Activated CD8-positive, alpha-beta memory T cell treated with anti-CD3 and anti-CD28 coated beads for 1 hour (primary cell): ENCODE results near the gene SPOCK3.

Source experiments
- DNase-seq, 2 donors: peaks; one replicate each; pipeline ENCODE4 v3.0.0-alpha.2; 2020; ENCODE audit warnings: low read depth in 1 of 2; ENCODE audit errors: extremely low read depth in 1 of 2

Gene SPOCK3

GRCh38 chr4:167177925-167178324, 56.4 kb downstream of the SPOCK3 start:
- DNase-seq: no peak

DNA sequence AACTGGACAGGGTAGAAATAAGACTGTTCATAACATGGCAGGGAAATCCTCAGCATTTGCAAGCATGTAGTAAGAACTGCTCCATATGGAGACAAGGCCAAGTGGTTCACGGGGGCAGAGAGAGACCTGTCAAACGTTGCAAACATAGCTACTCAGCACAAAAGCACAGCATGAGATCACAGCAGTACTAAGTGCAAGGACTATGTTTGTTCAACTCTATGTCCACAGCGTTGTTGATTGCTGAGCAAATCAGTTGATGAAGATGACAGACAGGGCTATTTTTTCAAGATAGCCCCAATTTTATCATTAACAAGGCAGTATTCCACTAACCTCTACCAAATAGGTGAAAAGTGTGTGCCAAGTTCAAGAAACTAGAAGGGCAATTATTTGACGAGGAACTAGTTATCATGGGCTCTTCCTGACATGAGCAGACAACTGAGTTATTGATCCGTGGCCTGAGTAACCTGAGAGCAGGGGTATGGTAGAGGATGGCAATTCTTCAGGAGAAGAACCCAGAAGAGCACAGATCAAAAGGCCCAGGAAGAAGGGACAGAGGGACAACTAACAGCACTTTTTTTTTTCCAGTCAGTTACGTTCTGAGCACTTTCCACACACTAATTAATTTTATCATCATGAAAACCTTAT, 57.4 kb downstream of the SPOCK3 start:
- no peak for DNase-seq

GRCh38 chr4:167171928-167172327, 62.4 kb downstream of the SPOCK3 start:
- DNase-seq: no peak

DNA sequence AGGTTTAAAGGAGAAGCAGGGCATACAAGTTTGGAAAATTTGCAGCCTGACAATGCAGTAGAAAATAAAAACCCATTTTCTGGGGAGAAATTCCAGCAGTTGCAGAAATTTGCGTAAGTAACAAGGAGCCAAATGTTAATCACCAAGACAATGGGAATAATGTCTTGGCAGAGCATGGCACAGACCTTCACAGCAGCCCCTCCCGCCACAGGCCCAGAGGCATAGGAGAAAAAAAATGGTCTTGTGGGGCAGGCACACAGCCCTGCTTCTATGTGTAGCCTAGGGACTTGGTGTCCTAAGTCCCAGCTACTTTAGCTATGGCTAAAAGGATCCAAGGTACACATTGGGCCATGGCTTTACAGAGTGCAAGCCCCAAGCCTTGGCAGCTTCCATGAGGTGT, 65.7 kb downstream of the SPOCK3 start:
- no peak for DNase-seq

GRCh38 chr4:167150587-167150986, 83.7 kb downstream of the SPOCK3 start:
- DNase-seq: no peak

- no peak for DNase-seq
Measured at GRCh38 chr4:167144605-167145004, 89.7 kb downstream of the SPOCK3 start.

GRCh38 chr4:167143018-167143417, 91.3 kb downstream of the SPOCK3 start:
- DNase-seq: no peak

DNA sequence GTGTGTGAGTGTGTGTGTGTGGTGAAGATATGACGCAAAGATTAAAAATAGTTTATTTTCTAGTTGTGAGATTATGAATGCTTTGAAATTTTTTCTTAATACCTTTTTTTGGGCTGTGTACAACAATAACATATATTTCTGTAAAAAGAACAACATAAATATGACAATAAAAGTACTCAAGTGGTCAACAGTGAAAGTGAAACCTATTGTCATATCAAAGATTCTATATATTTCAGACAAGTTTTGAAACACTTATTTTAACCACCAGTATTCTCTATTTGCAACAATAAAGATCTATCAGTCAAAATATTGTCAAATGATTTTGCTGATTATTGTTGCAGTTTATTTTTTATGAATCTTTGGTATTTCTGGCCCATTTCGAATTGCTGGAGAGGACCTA, 98.0 kb downstream of the SPOCK3 start:
- no peak for DNase-seq

DNA sequence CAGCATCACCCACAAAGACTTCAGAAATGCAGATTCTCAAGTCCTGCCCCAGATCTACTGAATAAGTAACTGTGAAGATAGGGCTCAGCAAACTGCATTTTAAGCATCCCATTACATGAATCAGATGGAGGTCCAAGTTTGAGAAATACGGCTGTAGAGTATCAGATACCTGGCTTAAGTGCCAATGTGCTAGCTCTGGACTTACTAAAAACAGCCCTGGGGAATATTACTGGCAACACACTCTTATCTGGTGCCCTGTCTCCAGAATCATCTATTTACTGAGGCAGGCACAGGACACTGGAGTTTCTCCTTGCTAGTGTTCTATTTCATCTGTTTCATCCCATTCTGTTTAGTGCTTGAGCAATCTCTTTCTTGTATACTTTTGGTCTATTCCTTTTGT, 105.1 kb downstream of the SPOCK3 start:
- no peak for DNase-seq

- no peak for DNase-seq
Measured at GRCh38 chr4:167119392-167119791, 114.9 kb downstream of the SPOCK3 start.

GRCh38 chr4:167117273-167117672, 117.0 kb downstream of the SPOCK3 start:
- no peak for DNase-seq

- no peak for DNase-seq
Measured at GRCh38 chr4:167114416-167114971, 119.8 kb downstream of the SPOCK3 start.

GRCh38 chr4:167111622-167112021, 122.7 kb downstream of the SPOCK3 start:
- DNase-seq: no peak

DNA sequence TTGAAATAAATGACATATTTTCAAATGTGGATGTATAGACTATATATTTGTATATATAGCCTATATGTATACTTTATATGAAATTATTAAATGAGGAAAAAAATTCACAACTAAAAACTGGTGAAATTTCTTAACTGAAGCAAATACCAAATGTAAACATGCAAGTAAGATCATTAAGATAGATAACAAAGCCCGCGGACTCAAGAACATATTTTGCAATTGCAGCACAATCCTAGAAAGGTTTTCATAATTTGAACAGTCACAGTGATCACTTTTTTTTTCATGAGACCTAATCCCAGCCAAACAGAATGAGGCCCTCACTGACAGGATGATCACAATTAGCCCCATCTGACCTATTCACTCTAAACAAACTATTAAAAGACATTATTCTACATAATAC, 123.2 kb downstream of the SPOCK3 start:
- DNase-seq: no peak

DNA sequence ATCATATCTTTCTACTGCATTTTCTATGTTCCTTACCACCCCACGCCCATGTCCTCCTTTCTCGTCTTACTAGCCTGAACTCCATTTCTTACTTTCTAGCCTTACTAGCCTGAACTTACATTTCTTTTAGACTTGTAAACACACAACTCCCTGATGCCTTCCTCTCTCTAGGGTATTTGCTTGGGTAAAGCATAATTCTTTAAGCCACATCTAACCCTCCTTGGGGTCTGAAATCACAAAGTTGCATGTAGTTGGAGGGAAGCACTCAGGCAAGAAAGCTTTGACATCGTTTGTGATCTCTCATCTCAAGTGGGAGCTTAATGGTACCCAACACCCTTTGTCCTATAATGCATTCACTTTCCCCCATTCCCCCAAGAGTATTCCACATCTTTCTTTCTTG, 124.4 kb downstream of the SPOCK3 start:
- no peak for DNase-seq

DNA sequence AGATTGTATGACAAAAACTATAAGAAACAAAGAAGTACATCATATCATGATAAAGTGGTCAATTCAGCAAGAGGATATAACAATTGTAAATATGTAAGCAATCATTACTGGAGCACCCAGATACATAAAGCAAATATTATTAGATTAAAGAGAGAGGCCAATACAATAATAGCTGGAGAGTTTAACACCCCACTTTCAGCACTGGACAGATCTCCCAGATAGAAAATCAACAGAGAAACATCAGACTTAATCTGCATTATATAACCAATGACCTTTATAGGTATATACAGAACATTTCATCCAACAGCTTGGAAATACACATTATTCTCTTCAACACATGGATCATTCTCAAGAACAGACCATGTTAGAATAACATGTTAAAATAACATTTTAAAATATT, 128.4 kb downstream of the SPOCK3 start:
- DNase-seq: no peak

DNA sequence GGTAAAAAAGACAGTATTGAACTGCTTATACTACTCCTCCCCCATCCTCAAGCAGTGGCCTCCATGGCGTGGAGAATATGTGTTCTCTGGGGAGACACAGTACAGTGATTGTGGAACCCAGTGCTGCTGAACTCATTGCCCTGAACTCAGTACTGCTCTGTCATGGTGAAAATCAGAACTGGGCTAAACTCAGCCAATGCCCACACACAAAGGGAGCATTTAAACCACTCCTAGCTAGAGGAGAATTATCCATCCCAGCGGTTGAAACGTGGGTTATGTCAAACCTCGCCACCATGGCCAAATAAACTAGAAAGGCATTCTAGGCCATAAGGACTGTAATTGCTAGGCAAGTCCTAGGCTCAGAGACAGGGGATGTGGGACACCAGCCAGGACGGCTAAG, 131.8 kb downstream of the SPOCK3 start:
- no peak for DNase-seq

DNA sequence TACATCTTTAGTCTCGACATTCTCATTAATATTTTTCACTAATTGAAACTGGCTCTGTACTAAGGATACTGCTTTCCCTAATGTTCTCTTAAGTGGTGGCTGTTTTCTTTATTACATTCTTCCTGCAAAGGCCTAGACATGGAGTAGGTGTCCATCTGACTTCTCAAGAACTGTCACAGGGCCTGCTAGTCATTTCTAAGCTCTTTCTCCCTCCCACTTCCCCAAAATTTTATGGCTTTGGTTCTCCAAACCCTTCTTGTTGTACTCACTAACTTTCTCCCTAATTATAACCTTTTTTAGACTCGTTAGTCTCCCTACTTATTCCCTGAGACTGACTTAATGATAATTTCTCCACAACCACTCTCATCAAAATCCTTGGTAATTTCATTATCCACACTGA, 133.3 kb downstream of the SPOCK3 start:
- DNase-seq: no peak

DNA sequence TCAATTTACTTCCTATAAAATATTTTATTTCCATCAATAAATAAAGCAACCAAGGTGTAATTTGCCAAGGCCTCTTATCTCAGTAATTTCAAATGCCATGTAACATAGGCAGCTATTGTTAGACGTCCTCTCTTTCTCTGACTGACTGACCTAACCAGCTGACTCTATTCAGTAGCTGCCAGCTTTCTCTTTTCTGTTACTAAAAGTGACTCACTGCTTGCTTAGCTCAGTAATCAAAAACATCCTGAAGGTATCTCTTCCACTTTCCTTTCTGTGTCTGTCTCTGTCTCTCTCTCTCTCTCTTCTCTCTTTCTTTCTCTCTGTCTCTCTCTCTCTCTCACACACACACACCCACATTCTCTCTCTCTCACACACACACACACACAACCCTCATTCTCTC, 134.2 kb downstream of the SPOCK3 start:
- no peak for DNase-seq

GRCh38 chr4:167088115-167088514, 146.2 kb downstream of the SPOCK3 start:
- no peak for DNase-seq

- no peak for DNase-seq
Measured at GRCh38 chr4:167084321-167084720, 150.0 kb downstream of the SPOCK3 start.

- DNase-seq: no peak
Measured at GRCh38 chr4:167079762-167080161, 154.5 kb downstream of the SPOCK3 start.

GRCh38 chr4:167052631-167053091, 181.6 kb downstream of the SPOCK3 start:
- DNase-seq: no peak
